Heart left ventricle (tissue), 13 donors: ENCODE results near the gene SPTA1.

Source experiments
- POLR2A ChIP-seq, 2 donors: fragments of 450-650 bp; IDR thresholded peaks; one replicate each; pipeline ENCODE4 v1.6.1; 2017; ENCODE audit warnings: antibody characterized with exemption in 2 of 2, mild to moderate bottlenecking in 2 of 2, moderate library complexity in 2 of 2
- TF ChIP-seq, protein P1 (sequence below), 12 donors: fragments of 200-600 bp; sonication (generic) in 4 of 12; IDR thresholded peaks; one replicate each; pipeline versions ENCODE4 v1.5.0 to v1.8.0; 2018 to 2022; ENCODE audit warnings: antibody characterized with exemption in 12 of 12, mild to moderate bottlenecking in 5 of 12
- donor health status: ischemic (EF 13 %, LVEDD 7.1; RV severe dilation, severe dysfunction).
- donor health status: DM: no; HTN: yes; CAD: no.
- donor health status: DM: no; HTN: no; CAD: no.
- donor health status: ischemic (EF 25% LVEDD 6.9; RV normal size, moderate dysfunction).
- donor health status: ischemic (EF 25% LVEDD 5.7; RV mildly dilated, moderate dysfunction).
- donor health status: ischemic (EF 35%, LVEDD 5.7; RV mildly dilated, moderate dysfunction).
- donor health status: nonischemic (EF 11% LVEDD 7.7; RV severe dilation, severe dysfunction).
- donor health status: DM: yes; HTN: yes; CAD: no.
- donor health status: PGD.
- donor health status: ischemic (EF 29% LVEDD 5.4; RV normal size, mild dysfunction).
- donor health status: nonischemic (EF 23%, LVEDD 6.1; RV moderate dilation, normal function).

DNA sequence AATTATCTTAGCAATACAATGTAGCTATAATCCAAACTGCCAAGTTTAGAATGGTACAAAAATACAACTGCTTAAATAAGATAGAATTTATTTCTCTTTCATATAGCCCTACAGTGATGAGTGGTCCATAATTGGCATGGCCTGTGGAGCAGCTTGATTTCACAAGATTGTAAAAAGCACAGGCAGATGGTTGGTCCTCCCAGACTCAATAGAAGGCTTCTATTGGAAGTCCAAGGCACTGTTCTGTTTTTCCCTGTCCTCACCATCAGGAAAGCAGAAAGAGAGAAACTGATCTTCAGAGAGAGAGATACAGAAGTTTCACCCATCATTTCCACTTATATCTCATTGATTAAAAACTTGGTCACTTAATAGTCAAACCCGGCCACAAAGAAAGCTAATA, 114.3 kb downstream of the SPTA1 start:
- TF ChIP-seq, protein P1, sequence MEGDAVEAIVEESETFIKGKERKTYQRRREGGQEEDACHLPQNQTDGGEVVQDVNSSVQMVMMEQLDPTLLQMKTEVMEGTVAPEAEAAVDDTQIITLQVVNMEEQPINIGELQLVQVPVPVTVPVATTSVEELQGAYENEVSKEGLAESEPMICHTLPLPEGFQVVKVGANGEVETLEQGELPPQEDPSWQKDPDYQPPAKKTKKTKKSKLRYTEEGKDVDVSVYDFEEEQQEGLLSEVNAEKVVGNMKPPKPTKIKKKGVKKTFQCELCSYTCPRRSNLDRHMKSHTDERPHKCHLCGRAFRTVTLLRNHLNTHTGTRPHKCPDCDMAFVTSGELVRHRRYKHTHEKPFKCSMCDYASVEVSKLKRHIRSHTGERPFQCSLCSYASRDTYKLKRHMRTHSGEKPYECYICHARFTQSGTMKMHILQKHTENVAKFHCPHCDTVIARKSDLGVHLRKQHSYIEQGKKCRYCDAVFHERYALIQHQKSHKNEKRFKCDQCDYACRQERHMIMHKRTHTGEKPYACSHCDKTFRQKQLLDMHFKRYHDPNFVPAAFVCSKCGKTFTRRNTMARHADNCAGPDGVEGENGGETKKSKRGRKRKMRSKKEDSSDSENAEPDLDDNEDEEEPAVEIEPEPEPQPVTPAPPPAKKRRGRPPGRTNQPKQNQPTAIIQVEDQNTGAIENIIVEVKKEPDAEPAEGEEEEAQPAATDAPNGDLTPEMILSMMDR (IDR thresholded peaks at IDR 0.05): no peak
- TF ChIP-seq POLR2A (IDR thresholded peaks at IDR 0.05): no peak
